Astrocyte of the spinal cord (primary cell): ENCODE data around the gene SBF1.

Experiments
- DNase-seq: peaks from one replicate; pipeline ENCODE4 v3.0.0; 2011; ENCODE audit warnings: low read depth, low spot score
- H3K4me3 ChIP-seq: 2 replicates; pipeline ENCODE4 v1.5.1; 2011; ENCODE audit warnings: low read depth, mild to moderate bottlenecking, low read length, moderate library complexity
- in situ Hi-C: cut with HindIII; loops from 2 replicates; pipeline ENCODE4 v1.10.0; 2017; ENCODE audit warnings: low sequenced_read_pairs
- TF ChIP-seq, protein P1 (sequence below): IDR thresholded peaks from 2 replicates; pipeline ENCODE4 v1.5.1; 2012; ENCODE audit warnings: low read depth, mild to moderate bottlenecking, low read length, inconsistent platforms

Gene SBF1

DNA sequence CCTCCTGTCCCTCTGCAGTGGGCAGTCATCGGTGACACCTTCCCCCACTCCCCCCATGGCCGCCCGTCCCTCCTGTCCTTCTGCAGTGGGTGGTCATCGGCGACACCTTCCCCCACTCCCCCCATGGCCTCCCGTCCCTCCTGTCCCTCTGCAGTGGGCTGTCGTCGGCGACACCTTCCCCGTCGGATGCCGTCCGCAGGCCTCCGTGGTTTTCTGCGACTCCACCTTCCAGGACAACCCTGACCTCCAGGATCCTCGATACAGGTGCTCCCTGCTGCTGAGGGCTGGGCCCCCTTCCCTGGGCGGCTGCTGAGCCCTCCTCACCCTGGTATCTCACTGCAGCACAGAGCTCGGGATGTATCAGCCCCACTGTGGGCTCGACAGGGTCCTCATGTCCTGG lies 14.1 kb upstream of the SBF1 start:
- in situ Hi-C loops, result no loop called here
- TF ChIP-seq, protein P1, sequence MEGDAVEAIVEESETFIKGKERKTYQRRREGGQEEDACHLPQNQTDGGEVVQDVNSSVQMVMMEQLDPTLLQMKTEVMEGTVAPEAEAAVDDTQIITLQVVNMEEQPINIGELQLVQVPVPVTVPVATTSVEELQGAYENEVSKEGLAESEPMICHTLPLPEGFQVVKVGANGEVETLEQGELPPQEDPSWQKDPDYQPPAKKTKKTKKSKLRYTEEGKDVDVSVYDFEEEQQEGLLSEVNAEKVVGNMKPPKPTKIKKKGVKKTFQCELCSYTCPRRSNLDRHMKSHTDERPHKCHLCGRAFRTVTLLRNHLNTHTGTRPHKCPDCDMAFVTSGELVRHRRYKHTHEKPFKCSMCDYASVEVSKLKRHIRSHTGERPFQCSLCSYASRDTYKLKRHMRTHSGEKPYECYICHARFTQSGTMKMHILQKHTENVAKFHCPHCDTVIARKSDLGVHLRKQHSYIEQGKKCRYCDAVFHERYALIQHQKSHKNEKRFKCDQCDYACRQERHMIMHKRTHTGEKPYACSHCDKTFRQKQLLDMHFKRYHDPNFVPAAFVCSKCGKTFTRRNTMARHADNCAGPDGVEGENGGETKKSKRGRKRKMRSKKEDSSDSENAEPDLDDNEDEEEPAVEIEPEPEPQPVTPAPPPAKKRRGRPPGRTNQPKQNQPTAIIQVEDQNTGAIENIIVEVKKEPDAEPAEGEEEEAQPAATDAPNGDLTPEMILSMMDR, result no peak
- DNase-seq, result no peak
- H3K4me3 ChIP-seq, result no peak overlapping the region

DNA sequence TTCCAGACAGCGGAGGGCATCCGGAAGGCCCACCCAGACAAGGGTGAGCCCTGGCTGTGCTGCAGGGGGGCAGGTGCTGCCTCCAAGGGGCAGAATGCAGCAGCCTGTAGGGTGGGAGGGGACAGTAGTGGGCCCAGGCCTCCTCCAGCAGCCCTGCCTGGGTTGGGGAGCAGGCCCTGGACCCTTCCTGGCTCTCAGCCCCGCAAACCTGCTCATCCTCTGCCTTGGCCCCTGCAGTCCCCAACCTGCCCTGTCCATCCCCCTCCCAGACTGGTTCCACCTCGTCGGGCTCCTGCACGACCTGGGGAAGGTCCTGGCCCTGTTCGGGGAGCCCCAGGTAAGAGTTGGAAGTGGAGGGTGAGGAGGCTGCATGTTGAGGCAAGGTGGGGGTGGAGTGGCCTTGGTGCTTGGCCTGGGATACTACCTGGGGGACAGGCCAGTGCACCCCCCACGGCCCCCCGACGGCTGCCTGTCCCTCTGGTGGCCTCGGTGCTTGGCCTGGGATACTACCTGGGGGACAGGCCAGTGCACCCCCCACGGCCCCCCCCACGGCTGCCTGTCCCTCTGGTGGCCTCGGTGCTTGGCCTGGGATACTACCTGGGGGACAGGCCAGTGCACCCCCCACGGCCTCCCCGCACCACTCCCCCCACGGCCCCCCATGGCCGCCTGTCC lies 13.3 kb upstream of the SBF1 start:
- H3K4me3 ChIP-seq, result no peak overlapping the region
- in situ Hi-C loops, result no loop called here

DNA sequence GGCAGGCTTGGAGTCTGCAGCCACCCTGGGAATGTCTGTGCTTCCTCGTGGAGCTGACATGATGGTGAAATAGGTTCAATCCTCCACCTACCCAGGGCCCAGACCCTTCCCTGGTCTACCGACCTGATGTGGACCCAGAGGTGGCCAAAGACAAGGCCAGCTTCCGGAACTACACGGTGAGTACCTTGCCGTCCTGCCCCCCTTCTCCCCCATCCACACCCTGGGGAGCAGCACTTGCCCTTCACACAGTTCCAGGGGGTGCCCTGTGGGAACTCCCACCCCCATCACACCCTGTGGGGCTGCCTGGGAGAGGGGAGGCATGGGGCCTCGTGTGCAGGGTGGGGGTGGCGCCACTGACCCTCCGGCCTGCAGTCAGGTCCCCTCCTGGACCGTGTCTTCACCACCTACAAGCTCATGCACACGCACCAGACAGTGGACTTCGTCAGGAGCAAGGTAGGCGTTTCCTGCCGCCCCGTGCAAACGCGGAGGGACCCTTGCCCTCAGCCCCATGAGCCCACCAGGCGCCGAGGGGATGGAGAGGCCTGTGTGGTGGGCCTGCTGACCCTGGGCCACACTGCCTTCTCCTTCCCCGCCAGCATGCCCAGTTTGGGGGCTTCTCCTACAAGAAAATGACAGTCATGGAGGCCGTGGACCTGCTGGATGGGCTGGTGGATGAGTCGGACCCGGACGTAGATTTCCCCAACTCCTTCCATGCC lies 12.6 kb upstream of the SBF1 start:
- DNase-seq, result no peak
- in situ Hi-C loops, result no loop called here
- TF ChIP-seq, protein P1, result no peak
- H3K4me3 ChIP-seq, result no peak overlapping the region

More for the DNA sequence above, 13.3 kb upstream of the SBF1 start:
- DNase-seq, result no peak
- TF ChIP-seq, protein P1, result no peak

DNA sequence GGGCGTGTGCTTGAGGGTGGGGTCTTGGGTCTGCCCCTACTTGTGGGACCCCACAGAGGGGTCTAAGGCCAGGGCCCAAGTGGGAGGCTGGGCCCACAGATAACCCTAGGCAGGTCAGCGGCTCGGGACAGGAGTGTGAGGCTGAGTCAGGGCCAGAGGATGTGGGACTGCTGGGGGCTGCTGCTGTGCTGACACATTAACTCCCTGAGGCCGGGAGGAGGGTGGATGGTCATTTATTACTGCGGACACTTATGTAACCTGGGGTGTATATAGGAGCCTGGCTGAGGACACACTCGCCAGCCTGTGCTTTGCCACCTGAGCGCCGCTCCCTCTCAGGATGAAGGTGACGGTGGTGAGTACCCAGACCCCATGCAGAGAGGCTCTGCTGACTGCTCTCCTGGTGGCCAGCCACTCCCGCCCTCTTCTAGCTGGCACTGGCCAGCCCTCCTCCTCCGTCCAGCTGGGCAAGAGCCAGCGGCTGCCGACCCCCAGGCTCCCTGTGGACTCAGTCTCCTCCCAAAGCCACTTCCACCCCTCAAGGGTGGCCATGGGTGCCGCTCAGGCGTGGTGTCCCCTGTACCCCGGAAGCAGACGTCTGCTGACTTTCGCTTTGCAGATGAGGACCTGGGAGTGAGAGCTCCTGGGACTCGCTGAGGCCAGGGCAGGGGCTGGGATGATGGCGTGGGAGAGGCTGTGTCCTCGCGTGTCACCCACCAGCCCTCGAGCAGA lies 11.9 kb upstream of the SBF1 start, which contains the start of gene MIOX:
Gene MIOX (plus strand): TSS at position 299 of the 729 bp plus-strand sequence. CDS start 39 bp downstream, at position 338.
- H3K4me3 ChIP-seq, result no peak within 1 kb of the TSS
- TF ChIP-seq, protein P1, result no peak
- in situ Hi-C loops, result no loop called here
- no peak for DNase-seq

DNA sequence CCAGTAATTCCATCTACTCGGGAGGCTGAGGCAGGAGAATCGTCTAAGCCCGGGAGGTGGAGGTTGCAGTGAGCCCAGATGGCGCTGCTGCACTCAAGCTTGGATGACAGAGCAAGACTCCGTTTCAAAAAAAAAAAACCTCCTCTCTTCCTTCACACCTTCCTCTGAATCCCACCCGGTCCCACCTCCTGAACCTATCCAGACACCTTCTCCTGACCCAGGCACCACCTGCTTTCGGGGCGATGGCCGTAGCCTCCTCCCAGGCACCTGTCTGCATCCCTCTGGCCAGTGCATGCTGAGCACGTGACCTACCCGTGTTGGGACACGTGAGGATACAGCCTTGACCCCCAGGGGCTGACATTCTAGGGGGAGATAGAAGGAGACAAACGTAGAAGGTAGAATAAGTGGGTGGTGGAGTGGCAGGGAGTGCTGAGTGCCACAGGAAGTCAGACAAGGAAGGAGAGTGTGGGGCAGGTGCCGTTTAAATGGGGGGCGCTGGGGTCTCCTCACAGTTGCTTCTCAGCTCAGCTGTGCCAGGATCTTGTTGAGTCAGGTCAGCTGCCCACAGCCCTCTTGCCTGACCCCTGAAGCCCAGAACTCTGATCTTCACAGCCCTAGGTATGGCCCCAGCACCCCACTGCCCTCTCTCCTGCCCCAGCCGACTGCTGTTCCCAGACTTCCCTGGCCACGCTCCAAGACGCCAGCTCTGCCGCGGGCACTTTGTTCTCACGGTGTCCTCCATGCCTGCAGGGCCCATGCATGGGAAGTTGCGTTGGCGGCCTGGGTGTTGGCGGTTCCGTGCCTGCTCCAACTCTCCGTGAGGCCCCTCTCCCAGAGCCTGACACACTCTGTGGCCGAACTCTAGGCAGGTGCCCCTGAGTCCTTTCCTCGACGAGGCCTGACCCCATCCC lies 10.6 kb upstream of the SBF1 start:
- in situ Hi-C loops, result no loop called here
- DNase-seq, result no peak
- TF ChIP-seq, protein P1, result no peak
- H3K4me3 ChIP-seq, result no peak overlapping the region
